H1 (cell line): ENCODE results near the gene LIPM. TPM values are rescaled to one million over a fixed set of nuclear protein-coding genes. Genes with fewer than 3 reads are reported as not detected.

Experiments used
- ASH2L ChIP-seq: fragments of 200-600, 300-600 bp; sonication (generic); IDR thresholded peaks from one replicate; pipeline ENCODE4 v1.7.1; 2017; ENCODE audit warnings: low read length
- EP300 ChIP-seq, 2 experiments: IDR thresholded peaks; 1 replicate in 1 of 2; 2 replicates in 1 of 2; pipeline ENCODE4 v1.6.1; 2011 to 2012; ENCODE audit warnings: low read depth in 2 of 2, low read length in 2 of 2, mild to moderate bottlenecking in 2 of 2, borderline replicate concordance in 1 of 2, inconsistent platforms in 1 of 2, moderate library complexity in 1 of 2
- EZH2 ChIP-seq: fragments of 200-600 bp; sonication (generic); IDR thresholded peaks from 2 replicates; pipeline ENCODE4 v1.7.1; 2012; ENCODE audit warnings: low read depth, mild to moderate bottlenecking, moderate library complexity, low read length, inconsistent platforms; ENCODE audit not compliant: severe bottlenecking
- KDM4A ChIP-seq: IDR thresholded peaks from one replicate; pipeline ENCODE4 v1.7.1; 2012; ENCODE audit warnings: low read depth, mild to moderate bottlenecking, moderate library complexity, low read length, inconsistent platforms; ENCODE audit not compliant: severe bottlenecking
- RAD21 ChIP-seq, 2 experiments: IDR thresholded peaks in 1 of 2; conservative IDR thresholded peaks in 1 of 2; 2 replicates each; pipeline ENCODE4 v1.6.1; 2011; ENCODE audit warnings: low read depth in 2 of 2, low read length in 2 of 2, improper control_type of control experiment in 1 of 2, inconsistent platforms in 1 of 2, mild to moderate bottlenecking in 1 of 2, moderate library complexity in 1 of 2
- RBBP5 ChIP-seq: IDR thresholded peaks from 2 replicates; pipeline ENCODE4 v1.7.1; 2012; ENCODE audit warnings: low read depth, mild to moderate bottlenecking, inconsistent platforms, low read length, moderate library complexity, borderline replicate concordance
- SAP30 ChIP-seq: fragments of 300-600 bp; sonication (generic); IDR thresholded peaks from 2 replicates; pipeline ENCODE4 v1.7.1; 2012; ENCODE audit warnings: low read length, moderate library complexity, mild to moderate bottlenecking, inconsistent platforms; ENCODE audit not compliant: insufficient read depth, insufficient replicate concordance
- SIN3A ChIP-seq, 2 experiments: IDR thresholded peaks in 1 of 2; conservative IDR thresholded peaks in 1 of 2; 2 replicates each; pipeline ENCODE4 v1.6.1; 2011 to 2012; ENCODE audit warnings: low read length in 2 of 2, improper control_type of control experiment in 1 of 2, low read depth in 1 of 2, mild to moderate bottlenecking in 1 of 2
- SP4 ChIP-seq: IDR thresholded peaks from 2 replicates; pipeline ENCODE4 v1.6.1; 2012; ENCODE audit warnings: low read length, inconsistent platforms
- TBP ChIP-seq: IDR thresholded peaks from 2 replicates; pipeline ENCODE4 v1.6.1; 2011; ENCODE audit warnings: low read depth, low read length, improper control_type of control experiment
- polyA plus RNA-seq, 7 experiments: library from polyadenylated mRNA; depleted of rRNA in 3 of 7; stranded (reverse) in 5 of 7; unstranded in 2 of 7; fragments of >200 nt in 5 of 7; fragments of 200-250 nt in 2 of 7; gene quantifications; 1 replicate in 5 of 7; 2 replicates in 1 of 7; 4 replicates in 1 of 7; pipeline versions ENCODE4 v1.2.1 to v1.2.3, GENCODE V29; 2011 to 2013; ENCODE audit warnings: missing spikeins in 2 of 7, mixed read lengths in 2 of 7
- total RNA-seq: library from RNA; stranded (reverse); fragmentation: NEBNext Ultra II Directional; extraction: Animal tissue kit (Norgen Biotek cat#: 25700); gene quantifications from 2 replicates; pipeline ENCODE4 v1.2.1, GENCODE V29; 2021
- TF ChIP-seq, protein P1 (sequence below): fragments of 300-600 bp; sonication (generic); IDR thresholded peaks from 2 replicates; pipeline ENCODE4 v1.7.1; 2012; ENCODE audit warnings: low read length, moderate library complexity, mild to moderate bottlenecking, inconsistent platforms; ENCODE audit not compliant: insufficient replicate concordance

The LIPM gene
- total and polyA plus RNA-seq, 2 of the 8 experiments (the other 6 are each of a cell fraction or from before 2014, with no cell fraction given) = not detected

GRCh38 chr10:88764110-88764509 lies 38.4 kb upstream of the LIPM start (continued):
- TF ChIP-seq, protein P1, sequence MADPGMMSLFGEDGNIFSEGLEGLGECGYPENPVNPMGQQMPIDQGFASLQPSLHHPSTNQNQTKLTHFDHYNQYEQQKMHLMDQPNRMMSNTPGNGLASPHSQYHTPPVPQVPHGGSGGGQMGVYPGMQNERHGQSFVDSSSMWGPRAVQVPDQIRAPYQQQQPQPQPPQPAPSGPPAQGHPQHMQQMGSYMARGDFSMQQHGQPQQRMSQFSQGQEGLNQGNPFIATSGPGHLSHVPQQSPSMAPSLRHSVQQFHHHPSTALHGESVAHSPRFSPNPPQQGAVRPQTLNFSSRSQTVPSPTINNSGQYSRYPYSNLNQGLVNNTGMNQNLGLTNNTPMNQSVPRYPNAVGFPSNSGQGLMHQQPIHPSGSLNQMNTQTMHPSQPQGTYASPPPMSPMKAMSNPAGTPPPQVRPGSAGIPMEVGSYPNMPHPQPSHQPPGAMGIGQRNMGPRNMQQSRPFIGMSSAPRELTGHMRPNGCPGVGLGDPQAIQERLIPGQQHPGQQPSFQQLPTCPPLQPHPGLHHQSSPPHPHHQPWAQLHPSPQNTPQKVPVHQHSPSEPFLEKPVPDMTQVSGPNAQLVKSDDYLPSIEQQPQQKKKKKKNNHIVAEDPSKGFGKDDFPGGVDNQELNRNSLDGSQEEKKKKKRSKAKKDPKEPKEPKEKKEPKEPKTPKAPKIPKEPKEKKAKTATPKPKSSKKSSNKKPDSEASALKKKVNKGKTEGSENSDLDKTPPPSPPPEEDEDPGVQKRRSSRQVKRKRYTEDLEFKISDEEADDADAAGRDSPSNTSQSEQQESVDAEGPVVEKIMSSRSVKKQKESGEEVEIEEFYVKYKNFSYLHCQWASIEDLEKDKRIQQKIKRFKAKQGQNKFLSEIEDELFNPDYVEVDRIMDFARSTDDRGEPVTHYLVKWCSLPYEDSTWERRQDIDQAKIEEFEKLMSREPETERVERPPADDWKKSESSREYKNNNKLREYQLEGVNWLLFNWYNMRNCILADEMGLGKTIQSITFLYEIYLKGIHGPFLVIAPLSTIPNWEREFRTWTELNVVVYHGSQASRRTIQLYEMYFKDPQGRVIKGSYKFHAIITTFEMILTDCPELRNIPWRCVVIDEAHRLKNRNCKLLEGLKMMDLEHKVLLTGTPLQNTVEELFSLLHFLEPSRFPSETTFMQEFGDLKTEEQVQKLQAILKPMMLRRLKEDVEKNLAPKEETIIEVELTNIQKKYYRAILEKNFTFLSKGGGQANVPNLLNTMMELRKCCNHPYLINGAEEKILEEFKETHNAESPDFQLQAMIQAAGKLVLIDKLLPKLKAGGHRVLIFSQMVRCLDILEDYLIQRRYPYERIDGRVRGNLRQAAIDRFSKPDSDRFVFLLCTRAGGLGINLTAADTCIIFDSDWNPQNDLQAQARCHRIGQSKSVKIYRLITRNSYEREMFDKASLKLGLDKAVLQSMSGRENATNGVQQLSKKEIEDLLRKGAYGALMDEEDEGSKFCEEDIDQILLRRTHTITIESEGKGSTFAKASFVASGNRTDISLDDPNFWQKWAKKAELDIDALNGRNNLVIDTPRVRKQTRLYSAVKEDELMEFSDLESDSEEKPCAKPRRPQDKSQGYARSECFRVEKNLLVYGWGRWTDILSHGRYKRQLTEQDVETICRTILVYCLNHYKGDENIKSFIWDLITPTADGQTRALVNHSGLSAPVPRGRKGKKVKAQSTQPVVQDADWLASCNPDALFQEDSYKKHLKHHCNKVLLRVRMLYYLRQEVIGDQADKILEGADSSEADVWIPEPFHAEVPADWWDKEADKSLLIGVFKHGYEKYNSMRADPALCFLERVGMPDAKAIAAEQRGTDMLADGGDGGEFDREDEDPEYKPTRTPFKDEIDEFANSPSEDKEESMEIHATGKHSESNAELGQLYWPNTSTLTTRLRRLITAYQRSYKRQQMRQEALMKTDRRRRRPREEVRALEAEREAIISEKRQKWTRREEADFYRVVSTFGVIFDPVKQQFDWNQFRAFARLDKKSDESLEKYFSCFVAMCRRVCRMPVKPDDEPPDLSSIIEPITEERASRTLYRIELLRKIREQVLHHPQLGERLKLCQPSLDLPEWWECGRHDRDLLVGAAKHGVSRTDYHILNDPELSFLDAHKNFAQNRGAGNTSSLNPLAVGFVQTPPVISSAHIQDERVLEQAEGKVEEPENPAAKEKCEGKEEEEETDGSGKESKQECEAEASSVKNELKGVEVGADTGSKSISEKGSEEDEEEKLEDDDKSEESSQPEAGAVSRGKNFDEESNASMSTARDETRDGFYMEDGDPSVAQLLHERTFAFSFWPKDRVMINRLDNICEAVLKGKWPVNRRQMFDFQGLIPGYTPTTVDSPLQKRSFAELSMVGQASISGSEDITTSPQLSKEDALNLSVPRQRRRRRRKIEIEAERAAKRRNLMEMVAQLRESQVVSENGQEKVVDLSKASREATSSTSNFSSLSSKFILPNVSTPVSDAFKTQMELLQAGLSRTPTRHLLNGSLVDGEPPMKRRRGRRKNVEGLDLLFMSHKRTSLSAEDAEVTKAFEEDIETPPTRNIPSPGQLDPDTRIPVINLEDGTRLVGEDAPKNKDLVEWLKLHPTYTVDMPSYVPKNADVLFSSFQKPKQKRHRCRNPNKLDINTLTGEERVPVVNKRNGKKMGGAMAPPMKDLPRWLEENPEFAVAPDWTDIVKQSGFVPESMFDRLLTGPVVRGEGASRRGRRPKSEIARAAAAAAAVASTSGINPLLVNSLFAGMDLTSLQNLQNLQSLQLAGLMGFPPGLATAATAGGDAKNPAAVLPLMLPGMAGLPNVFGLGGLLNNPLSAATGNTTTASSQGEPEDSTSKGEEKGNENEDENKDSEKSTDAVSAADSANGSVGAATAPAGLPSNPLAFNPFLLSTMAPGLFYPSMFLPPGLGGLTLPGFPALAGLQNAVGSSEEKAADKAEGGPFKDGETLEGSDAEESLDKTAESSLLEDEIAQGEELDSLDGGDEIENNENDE = no peak
- TF ChIP-seq KDM4A (no peak), EP300 (IDR thresholded peaks at IDR 0.05; ENCODE audit: borderline replicate concordance in 1 of 2, low read depth in 2 of 2, low read length in 2 of 2) (no peak), SAP30 (no peak), ASH2L (no peak), RBBP5 (no peak), RAD21 (IDR thresholded peaks at IDR 0.05 in 1 of 2, conservative IDR thresholded peaks at IDR 0.05 in 1 of 2; ENCODE audit: low read depth in 2 of 2, low read length in 2 of 2) (no peak), SIN3A (conservative IDR thresholded peaks at IDR 0.05 in 1 of 2, IDR thresholded peaks at IDR 0.05 in 1 of 2; ENCODE audit: low read depth in 1 of 2, low read length in 2 of 2) (no peak), TBP (no peak), EZH2 (no peak), SP4 (no peak)
